ENCODE measurements around the gene ADAMTS14. TPM values are rescaled to one million over a fixed set of nuclear protein-coding genes. Genes with fewer than 3 reads are reported as not detected.

Gene ADAMTS14
- total RNA-seq, 1 donor: 0.86 TPM

DNA sequence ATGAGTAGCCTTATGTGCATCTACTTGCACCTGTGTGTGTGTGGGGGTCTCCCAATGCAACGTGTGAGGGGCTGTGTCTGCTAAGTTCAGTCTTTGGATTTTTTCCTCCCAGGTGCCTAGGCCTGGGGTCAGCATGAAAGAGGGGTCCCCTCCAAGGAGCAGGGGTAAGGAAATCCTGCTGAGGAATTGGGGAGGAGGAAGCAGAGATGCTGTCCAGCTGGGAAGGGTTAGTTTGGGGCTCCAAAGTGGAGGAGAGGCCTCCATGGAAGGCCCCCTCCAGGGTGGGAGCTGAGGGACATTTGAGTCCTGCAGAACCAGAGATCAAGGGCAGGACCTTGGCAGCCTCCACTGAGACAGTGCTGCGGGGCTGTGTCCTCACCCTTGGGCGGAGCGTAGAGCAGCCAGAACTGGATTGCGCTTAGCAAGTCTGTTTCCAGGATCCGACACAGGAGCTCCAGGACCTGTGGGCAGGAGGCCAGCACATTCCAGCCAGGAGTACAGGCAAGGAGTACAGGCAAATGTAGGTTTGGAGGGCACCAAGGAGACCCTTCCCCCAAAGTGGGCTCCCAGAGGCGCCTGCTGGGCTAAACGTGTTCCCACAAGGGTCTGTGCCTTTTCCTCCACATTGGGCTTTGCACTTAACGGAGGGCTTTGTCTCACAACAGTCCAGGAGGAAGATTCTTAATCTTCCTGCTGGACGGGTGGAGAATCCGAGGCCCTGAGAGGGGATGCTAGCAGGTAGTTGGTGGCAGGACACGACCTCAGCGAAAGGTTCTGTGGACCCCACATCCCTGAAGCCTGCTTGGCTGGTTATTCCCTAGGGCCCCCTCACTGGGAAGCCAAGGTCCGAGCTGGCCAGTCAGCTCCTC lies 102.7 kb downstream of the ADAMTS14 start:
- TF ChIP-seq, protein P1, sequence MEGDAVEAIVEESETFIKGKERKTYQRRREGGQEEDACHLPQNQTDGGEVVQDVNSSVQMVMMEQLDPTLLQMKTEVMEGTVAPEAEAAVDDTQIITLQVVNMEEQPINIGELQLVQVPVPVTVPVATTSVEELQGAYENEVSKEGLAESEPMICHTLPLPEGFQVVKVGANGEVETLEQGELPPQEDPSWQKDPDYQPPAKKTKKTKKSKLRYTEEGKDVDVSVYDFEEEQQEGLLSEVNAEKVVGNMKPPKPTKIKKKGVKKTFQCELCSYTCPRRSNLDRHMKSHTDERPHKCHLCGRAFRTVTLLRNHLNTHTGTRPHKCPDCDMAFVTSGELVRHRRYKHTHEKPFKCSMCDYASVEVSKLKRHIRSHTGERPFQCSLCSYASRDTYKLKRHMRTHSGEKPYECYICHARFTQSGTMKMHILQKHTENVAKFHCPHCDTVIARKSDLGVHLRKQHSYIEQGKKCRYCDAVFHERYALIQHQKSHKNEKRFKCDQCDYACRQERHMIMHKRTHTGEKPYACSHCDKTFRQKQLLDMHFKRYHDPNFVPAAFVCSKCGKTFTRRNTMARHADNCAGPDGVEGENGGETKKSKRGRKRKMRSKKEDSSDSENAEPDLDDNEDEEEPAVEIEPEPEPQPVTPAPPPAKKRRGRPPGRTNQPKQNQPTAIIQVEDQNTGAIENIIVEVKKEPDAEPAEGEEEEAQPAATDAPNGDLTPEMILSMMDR (IDR thresholded peaks at IDR 0.05; ENCODE audit: insufficient read depth, low read depth, low read length): no peak
- no peak overlapping the region for H3K4me3 ChIP-seq (ENCODE audit: low read depth, low read length)
- no peak for DNase-seq (ENCODE audit: low read depth)

DNA sequence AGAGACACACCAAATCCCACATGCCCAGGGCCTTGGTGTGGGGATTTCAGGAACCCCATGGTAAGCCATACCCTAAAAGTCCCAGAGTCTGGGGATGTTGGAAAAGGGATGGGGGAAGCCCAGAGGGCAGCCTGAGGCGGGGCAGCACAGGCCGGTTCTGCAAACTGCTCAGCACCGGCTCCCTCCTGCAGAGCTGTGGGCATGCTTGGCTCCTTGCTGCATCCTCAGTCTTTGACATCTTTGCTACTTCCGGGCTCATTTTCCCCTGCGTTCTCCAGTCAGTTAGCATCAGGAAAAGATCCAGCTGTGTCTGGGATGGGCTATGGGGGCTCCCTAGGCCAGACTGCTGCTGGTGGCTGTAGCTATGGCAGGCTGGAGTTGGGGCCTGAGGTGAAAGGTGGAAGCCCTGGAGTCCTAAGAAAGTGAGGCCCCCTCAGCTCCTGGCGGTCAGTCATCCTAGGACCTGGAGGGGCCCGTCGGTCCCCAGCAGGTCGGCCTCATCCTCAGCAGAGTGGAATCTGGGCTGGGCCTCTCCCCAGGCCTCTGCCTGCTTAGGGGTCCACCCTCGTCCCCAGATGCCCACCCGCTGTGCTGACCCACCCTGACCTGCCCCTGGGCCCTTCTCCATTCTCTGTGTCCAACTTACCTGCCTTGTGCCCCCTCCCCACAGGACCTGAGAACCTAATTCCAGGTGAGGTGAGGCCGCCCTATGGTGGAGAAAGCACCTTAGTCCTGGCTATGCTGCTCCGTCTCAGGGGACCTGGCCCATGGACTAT lies 103.6 kb downstream of the ADAMTS14 start:
- DNase-seq (ENCODE audit: low read depth): no peak
- H3K4me3 ChIP-seq (ENCODE audit: low read depth, low read length): no peak overlapping the region
- TF ChIP-seq, protein P1 (IDR thresholded peaks at IDR 0.05; ENCODE audit: insufficient read depth, low read depth, low read length): no peak

DNA sequence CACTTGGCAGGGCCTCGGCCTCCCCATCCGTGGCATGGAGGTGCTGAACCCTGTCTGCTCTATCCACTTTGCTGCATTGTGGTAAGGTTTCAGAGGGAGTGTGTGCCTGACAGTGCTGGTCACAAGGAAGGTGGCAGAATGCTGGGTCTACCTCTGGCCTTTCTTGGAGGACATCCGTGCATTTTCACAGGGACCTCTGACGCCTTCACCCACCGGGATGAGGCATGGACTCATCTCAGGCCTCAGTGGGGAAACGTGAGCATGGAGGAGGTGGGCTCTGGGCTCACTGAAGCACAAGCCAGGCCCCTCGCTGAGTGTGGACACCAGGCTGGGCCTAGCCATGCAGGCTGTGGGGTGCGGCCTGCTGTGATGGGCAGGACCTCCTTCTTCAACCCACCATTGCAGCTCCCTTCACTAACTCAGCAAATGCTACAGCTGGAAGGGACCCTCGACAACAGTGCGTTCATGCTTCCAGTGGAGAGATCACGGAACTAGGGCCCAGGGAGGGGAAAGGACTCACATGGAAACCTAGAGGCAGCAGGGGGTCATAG lies 104.2 kb downstream of the ADAMTS14 start:
- no peak for DNase-seq (ENCODE audit: low read depth)
- TF ChIP-seq, protein P1 (IDR thresholded peaks at IDR 0.05; ENCODE audit: insufficient read depth, low read depth, low read length): no peak
- no peak overlapping the region for H3K4me3 ChIP-seq (ENCODE audit: low read depth, low read length)

DNA sequence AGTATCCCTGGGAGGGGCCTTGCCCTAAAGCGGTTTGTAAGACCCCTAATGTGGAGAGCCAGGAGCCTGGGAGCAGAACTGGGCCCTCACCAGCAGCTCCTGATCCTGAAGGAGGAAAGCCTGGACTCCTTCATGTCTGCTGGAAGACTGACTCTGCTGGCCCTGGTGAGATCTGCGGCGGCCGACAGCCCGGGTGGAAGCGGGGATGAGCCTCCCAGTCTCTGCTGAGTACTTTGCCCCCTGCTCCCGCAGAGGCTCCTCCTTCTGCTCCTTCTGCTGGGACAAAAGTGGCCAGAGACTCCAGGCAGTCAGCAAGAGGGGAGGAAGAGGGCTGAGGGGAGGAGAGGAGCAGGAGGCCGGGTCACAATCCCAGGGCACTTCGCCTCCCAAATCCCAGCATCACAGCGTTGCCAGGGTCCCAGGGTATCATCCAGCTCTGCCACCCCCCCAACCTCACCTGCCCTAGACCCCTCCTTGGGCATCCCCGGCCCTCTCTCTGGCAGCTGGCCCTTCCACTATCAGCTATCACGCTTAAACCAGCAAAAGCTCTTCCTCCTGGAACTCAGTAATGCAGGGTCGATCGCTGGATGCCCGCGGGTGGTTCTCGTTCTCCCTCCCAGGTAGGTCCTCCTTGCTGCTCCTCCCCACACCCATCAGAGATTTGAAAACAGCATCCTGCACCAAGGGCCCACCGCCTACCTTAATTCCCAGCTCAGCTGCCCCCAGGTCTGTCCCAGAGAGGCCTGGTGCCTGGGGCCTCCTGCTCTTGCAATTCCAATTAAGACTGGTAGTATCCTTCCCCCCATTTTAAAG lies 105.0 kb downstream of the ADAMTS14 start:
- DNase-seq (ENCODE audit: low read depth): no peak
- TF ChIP-seq, protein P1 (IDR thresholded peaks at IDR 0.05; ENCODE audit: insufficient read depth, low read depth, low read length): no peak
- H3K4me3 ChIP-seq (ENCODE audit: low read depth, low read length): no peak overlapping the region

DNA sequence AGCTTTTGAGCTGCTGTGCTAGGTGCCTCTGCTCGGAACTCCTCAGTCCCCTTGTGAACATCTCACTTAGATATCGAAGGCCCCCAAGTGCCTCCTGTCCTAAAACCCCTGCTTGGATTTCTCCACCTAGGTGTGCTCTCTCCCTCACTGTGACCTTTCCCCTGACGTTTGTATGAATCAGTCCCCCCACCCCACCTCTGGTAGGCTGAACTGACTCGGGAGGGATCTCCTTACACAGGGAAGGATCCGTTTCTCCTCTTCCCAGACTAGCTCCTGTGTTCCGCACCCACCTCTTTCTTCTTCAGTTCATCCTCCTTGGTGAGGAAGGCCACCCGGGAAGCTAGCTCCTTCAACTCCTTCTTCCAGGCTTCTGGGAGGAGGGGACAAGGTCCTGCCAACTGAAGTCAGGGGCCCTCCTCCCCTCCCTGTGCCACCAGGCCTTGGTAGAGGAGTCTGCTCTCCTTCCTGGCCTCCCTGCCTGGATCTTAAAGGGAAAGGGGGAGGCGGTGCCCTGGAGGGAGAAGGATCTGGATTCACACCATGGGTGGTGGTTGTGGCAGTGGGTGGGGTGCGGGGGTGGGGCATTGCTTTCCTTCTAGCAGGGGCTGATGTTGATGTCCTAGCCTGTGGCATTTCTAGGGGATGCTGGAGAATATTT lies 106.1 kb downstream of the ADAMTS14 start:
- no peak for DNase-seq (ENCODE audit: low read depth)
- TF ChIP-seq, protein P1 (IDR thresholded peaks at IDR 0.05; ENCODE audit: insufficient read depth, low read depth, low read length): no peak
- H3K4me3 ChIP-seq (ENCODE audit: low read depth, low read length): no peak overlapping the region

DNA sequence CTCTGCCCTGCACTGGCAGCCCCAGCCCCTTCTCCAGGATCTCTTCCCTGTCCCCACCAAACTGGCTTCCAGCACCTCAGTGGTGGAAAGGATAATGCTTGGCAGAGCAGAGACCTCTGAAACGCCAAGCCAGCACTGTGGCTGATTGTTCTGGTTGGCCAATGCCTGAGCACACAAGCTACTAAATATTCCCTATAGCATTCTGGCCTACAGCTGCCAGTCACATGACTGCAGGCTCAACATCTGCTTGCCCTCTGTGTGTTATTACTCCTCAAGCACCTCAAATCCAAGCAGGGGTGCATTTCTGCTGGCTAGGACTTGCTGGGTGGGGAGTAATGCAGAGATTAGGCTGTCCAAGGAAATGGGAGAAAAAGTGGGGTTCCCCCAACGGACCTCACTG lies 106.8 kb downstream of the ADAMTS14 start:
- no peak for DNase-seq (ENCODE audit: low read depth)
- TF ChIP-seq, protein P1 (IDR thresholded peaks at IDR 0.05; ENCODE audit: insufficient read depth, low read depth, low read length): no peak

More for the DNA sequence above, 106.8 kb downstream of the ADAMTS14 start:
- H3K4me3 ChIP-seq (ENCODE audit: low read depth, low read length): no peak overlapping the region

All from fibroblast of villous mesenchyme (primary cell).